HG03097 (cell line): Measurements from ENCODE around the gene IFNAR1.
A peak's percentile ranks its signal among the peaks of the same experiment; 100 is the strongest.

Source experiments
- ATAC-seq: cut with Tn5 transposase; IDR thresholded peaks from one replicate; pipeline ENCODE4 v1.9.1; 2021; ENCODE audit not compliant: unreplicated experiment, low FRiP score

The IFNAR1 gene

GRCh38 chr21:33396951-33397350 is 72.2 kb downstream of the IFNAR1 start:
- ATAC-seq = no peak

- ATAC-seq = no peak
Observed at GRCh38 chr21:33397717-33398116, 72.9 kb downstream of the IFNAR1 start.

- ATAC-seq = no peak
Observed at GRCh38 chr21:33398361-33398760, 73.6 kb downstream of the IFNAR1 start.

- no peak for ATAC-seq
Observed at GRCh38 chr21:33401630-33401992, 76.8 kb downstream of the IFNAR1 start.

GRCh38 chr21:33402001-33402979 is 77.5 kb downstream of the IFNAR1 start:
- ATAC-seq = no peak

GRCh38 chr21:33403128-33403785 is 78.5 kb downstream of the IFNAR1 start, which contains the start of gene IFNGR2:
Gene IFNGR2, plus strand, starts transcription at chr21:33403413. Its CDS starts 131 bp downstream, at chr21:33403544.
- peak; percentile 31 for ATAC-seq

- peak; percentile 32 for ATAC-seq
Observed at GRCh38 chr21:33403786-33404585, 79.2 kb downstream of the IFNAR1 start.

GRCh38 chr21:33406493-33406892 is 81.7 kb downstream of the IFNAR1 start:
- no peak for ATAC-seq
